Inflammatory macrophage treated with lipopolysaccharide for 1 hour (primary cell): ENCODE measurements around the gene PFKL.
A peak's percentile ranks its signal among the peaks of the same experiment; 100 is the strongest.

Source experiments
- DNase-seq, 2 donors: peaks; one replicate each; pipeline ENCODE4 v3.0.0-alpha.2; 2020 to 2022

Gene PFKL

DNA sequence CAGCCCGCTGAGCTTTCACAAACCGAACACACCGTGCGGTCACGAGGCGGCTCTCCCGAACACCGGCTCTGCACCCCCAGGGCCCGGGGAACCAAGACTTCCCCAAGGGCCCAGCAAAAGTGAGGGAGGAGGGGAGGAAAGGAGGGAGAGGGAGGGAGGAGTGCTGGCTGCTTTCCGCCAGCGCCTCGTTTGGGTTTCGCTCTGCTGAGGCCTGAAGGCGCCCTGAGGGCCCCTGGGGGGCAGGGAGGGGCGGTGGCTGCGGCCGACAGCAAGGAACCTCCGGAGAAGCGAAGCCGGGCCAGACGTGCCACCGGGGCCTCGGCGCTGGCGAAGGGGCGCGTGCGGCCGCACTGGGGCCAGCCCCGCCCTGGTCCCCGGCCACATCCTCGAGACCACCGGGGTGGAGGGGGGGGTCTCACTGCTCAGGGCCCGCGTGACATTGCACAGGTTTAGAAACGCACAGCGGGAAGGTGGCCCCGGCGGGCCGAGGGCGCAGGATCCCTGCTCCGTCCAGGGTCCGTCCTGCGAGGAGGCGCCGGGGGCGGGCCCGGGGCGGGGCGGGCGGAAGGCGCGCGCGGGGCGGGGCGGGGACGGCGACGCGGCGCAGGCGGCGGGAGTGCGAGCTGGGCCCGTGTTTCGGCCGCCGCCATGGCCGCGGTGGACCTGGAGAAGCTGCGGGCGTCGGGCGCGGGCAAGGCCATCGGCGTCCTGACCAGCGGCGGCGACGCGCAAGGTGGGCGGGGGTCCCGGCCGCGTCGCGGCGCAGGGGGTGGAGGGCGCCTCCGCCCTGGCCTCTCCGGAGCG is at the start of gene PFKL:
Gene PFKL (plus strand): TSS at position 596 of the 804 bp plus-strand sequence. CDS start 53 bp downstream, at position 649.
- DNase-seq, result peak; percentile 49 to 65

DNA sequence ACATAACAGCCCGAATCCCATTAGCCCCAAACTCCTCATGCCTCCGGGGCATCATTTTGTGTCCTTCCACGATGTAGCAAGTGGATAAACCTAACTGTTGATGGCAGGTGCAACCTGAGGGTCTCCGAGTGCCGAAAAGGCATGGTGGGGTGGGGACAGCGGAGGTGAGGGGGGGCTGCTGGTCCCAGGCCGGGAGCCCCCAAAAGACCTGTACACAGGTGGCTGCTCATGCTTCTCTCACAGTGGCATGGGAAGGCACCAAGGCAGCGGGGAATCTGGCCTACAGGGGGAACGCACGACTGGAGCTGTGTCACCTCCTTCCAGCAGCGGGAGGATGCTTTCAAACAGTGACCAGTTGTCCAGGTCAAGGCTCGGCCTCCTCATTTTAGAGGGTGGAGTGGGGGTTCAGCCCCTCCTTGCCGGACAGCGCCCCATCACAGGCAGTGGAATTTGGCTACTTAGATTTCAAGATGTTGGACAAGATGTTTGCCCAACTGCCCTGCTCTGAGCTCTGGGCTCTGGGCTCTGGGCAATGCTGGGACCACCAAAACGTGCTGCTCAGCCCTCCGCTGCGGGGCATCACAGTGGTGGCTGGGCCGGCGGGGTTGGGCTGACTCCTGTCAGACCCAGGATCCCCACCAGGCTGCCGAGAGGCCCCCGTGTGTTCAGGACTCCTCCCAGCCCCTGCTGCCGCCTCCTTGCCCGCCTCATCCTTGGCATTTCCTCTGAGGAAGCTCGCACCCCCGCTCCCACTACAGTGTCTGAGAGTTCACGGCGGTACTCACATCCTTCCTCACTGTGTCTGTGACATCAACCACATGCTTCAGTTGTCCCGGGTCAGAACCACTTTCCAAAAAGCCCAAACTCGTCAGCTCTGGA is 45.8 kb upstream of the PFKL start:
- peak; percentile 45 to 56 for DNase-seq

DNA sequence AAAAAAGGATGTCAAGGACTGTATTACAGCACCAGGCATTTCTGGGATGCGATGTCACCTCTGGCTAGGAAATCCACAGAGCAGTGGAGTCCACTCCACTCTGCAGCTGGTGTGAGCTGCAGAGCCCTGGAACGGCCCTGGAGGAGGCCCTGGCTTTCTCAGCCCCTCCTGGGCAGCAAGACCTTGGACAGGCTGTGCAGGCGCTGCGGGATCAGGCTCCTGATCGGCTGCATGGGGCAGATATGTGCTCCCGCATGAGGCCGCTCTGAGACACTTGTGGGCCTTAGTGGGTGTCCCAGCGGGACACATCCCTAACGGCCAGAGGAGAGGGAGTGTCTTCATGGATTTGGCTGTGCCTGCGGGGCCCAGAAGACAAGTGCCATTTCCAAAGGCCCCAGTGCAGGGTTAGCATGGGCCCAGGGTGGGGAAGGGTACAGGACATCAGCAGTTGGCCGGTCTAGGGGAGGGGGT is 44.3 kb upstream of the PFKL start:
- DNase-seq, result no peak

DNA sequence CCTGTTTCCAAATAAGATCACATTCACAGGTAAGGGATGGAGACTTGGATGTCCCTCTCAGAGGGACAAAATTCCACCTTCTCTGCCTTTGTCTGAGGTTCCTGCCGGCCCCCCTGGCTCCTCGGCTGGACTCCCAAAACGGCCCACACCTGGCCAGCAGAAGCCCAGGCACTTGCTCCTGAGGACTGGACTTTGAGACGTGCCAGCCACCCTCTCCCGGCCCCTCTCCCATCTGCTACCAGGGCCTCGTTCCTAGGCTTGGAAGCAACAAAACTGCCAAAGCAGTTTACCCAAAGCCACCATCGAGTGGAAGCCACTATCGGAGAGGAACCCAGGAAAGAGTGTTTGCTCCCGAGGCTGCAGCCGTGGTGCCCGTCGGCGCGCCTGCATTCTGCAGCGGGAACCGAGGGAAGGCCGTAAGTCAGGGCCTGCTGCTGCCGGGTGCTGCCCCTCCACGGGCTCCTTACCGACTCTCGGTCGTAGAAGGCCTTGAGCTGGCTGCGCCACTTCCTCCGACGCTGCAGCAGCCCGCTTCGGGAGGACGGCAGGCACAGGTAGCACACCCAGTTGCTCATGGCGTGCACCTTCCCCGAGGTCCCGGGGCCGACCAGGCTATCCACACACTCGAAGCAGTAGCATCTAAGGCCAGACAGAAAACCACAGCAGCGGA is 41.7 kb upstream of the PFKL start:
- no peak for DNase-seq

DNA sequence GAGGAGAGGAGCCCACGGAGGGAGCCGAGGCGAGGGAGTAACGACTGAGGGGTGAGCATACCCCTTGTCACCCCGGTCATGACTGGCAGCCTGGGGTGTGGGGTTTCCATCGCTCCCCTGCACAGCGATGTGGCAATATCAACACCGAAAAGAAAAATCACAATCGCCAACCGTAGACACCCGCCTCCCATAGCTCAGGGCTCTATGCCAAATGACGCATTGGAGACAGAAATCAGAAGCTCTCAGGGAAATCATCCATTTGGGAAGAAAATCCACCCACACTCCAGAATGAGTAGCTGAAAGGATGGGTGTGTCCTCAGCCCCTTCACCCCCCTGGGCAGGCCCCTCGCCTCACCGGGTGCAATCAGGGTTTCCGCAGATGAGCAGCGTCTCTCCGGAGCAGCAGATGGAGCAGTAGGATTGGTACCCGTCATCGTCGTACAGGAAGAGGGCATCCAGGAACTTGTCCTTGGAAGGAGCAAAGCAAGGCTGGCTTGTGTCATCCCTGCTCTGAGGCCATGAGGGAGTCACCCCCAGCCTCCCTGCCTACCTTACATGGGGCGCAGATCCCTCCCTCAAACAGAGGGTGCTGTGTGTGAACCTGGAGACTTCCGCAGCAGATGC is 40.7 kb upstream of the PFKL start:
- DNase-seq, result no peak

DNA sequence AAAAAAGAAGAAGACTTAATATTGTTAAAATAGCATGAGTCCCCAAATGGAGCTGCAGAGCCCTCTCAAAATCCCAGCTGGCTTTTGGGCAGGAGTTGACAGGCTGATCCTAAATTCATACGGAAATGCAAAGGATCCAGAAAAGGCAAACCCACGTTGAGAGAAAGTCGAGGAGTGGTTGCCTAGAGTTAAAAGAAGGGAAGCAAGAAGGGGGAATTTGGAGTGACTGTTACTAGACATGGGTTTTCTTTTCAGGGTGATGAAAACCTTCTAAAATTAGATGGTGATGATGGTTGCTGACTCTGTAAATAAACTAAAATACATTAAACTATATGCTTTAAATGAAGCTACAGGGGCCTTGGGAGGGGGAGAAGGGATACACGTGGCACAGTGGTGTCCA is 39.8 kb upstream of the PFKL start:
- DNase-seq, result peak; percentile 38 to 60

DNA sequence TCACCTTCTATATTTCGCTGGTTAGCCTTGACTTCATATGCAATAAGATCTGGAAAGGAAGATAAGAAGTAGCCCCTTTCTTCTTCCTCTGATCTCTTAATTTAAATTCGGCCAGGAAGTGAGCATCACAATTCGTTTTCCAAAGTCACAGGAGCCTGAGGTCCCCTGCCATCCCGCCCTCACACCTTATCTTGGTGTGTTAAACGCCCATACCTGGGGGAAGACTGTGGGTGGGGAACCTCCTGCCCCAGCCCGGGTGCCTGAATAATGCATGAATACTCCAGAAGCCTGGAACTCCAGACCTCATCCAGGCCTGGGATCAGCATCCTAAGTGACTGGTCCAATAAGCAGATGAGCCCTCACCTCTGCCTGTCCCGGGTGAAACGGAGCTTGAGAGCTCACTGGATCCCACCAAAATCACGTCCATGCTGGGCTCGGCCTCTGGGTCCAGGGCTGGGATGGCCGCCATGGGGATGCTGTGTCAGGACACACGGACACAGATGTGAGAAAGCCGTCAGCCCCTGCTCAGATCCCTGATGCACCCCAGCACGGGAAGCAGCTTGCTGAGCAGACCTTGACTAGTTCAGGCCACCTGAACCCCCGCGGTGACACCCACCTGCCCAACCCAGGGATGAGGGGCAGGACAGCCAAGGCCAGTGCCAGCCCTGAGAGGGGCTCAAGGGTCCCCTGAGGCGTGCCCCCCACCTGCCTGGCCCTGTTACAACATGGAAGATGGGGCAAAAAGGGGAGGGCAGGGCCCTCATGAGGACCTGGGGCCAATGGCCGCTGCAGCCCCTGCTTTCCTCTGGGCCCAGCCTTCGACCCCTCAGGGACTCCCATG is 38.8 kb upstream of the PFKL start:
- DNase-seq, result no peak

DNA sequence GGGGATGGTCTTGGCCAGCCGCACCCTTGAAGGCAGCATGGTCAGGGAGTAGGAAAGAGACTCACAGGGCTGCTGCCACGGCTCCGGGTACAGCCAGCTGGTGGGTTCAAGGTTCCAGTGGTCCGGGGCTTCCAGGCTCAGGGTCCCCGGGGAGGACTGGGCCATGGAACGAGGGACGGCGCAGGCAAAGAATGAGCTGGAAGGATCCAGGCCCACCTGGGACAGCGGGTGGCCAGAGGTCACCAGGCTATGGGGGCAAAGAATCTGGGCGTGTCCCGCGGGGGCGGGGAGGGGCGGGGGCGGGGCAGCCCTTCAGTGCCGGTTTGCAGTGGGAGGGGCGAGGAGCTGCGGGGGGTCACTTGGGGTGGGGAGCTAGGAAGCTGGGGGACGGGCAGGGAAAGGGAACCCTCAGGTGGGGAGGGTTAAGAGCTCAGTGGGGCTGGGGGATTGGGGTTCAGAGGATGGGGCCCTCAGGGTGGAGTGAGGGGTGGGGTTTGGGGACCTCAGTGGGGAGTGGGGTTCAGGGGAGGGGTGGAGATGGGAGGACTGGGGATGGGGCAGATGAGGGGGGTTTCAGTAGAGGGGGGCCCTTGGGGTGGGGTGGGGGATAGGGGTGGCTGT is 38.1 kb upstream of the PFKL start, which contains the start of gene DNMT3L:
Gene DNMT3L (minus strand): TSS at position 223 of the 621 bp plus-strand sequence. CDS start 638 bp downstream, outside the sequence.
- DNase-seq, result no peak

DNA sequence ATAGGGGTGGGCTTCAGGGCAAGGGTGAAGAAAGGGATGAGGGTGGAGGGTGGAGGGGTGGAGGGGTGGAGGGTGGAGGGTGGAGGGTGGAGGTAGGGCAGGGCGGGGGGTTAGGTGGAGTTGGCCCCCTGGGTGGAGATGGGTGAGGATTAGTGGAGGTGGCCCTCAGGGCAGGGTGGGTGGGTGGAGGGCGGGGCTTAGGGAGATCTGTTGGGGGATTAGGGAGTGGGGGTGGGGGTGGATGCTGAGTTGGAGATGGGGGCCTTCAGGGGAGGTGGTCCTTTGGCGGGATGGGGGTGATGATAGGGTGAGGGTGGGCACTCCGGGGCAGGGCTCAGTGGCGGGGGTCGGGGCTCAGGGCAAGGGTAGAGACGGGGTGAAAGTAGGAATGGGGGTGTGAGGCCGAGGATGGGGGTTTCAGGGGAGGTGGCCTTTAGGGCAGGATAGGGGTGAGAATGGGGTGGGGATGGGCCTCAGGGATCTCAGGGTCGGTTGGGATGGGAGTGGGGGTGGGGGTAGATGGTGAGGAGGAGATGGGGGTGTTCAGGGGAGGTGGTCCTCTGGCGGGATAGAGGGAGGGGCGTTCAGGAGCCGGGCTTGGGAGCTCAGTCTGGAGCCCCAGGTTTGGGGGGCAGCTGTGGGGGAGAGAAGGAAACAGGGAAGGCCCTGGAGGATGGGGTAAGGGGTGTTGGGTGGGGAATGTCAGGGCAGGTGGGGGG is 37.4 kb upstream of the PFKL start:
- no peak for DNase-seq

DNA sequence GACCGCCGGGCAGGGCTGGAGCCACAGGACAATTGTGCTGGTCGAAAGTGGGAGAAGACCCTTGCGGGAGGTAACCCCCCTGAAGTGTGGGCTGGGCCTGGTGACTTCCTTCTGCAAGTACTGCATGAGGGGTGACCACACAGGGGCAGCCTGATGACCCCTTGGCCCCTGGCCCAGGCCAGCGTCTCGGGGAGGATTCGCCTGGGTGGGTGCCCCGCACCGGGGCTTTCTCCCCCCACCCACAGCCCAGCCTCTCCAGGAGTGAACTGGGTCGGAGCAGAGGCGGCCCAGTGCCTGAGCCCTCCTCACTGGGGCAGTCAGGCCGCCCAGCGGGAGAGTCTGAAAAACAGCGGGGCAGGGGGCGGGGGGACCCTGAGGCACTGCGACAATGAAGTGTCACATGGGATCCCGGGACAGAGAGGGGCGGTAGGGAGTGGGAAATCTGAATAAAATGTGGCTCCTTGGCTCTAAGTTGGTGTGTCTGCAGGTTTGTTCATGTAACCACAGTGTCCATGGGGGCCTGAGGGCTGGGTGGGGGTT is 36.6 kb upstream of the PFKL start:
- no peak for DNase-seq

DNA sequence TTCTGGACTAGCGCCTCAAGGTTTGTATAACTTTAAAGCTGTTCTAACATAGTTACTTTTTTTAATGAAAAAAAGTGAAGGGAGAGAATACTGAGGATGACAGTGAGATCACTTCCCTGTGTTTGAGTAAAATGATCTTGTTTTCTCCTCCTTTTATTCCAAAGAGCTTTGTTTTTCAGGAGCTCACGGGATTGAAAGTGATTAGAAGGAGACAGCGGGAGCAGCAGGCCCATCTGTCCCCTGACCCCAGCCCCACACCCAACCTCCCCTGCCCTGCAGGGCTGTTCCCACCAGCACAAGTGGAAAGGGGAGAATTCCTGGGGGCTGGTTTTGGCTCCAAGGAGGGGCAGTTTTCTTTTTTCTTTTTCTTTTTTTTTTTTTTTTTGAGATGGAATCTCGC is 36.1 kb upstream of the PFKL start:
- no peak for DNase-seq

DNA sequence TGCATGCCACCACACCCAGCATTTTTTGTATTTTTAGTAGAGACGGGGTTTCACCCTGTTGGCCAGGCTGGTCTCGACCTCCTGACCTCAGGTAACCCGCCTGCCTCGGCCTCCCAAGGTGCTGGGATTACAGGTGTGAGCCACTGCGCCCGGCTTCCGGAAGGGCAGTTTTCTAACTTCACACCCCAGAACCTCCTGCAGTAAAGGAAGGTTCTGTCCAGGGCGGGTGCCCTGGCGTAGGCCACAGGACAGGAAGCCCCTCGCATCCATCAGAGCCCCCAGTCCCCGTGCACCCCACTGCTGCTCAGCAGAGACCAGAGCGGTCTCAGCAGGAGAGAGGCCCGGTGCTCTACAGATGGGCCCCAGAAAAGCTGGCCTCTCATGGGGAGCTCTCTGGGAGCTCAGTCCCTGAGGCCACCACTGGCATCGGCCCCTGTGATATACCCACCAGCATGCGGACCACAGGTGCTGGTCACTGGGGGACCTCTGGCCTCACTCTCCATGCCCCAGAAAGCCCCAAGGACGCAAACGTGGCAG is 34.1 kb upstream of the PFKL start:
- DNase-seq, result no peak

DNA sequence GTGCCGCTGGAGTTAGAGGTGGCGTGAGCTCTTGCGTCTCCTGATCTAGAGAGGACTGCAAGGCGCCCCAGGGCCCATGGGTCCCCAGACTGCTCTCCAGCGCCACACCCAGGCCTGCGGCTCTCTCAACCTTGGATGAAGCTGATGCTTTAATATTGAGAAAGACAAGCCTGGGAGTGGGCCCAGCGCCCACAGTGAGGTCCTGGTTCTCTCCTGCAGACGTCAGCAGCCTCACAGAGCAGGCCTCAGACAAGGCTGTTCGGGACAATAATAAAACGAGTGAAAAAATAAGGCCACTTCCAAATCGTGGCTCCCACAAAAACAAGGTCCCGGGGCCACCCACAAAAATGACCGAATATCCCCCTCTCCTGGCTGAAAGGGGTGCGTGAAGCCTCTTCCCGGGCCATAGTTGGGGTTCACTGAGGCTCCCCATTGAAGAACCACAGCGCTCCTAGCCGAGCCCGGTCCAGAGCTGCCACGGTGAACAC is 32.2 kb upstream of the PFKL start:
- peak; percentile 16 to 37 for DNase-seq

DNA sequence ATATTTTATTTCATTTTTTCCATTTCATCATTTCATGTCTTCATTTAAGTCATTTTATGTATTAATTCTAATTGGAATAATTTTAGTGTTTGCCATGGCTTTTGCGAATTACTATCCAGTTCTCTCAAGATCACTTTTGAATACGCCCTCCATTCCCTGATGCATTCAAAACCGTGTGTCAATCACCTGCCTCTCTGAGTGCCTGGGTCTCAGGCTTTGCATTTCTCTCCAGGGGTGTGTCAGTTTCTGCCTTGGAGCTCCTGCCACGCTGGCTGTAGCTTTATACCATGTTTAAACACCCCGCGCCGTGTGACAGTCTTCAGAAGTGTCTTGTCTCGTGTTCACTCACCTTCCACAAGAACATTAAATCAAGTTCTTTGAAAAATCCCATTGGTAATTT is 30.8 kb upstream of the PFKL start:
- no peak for DNase-seq

DNA sequence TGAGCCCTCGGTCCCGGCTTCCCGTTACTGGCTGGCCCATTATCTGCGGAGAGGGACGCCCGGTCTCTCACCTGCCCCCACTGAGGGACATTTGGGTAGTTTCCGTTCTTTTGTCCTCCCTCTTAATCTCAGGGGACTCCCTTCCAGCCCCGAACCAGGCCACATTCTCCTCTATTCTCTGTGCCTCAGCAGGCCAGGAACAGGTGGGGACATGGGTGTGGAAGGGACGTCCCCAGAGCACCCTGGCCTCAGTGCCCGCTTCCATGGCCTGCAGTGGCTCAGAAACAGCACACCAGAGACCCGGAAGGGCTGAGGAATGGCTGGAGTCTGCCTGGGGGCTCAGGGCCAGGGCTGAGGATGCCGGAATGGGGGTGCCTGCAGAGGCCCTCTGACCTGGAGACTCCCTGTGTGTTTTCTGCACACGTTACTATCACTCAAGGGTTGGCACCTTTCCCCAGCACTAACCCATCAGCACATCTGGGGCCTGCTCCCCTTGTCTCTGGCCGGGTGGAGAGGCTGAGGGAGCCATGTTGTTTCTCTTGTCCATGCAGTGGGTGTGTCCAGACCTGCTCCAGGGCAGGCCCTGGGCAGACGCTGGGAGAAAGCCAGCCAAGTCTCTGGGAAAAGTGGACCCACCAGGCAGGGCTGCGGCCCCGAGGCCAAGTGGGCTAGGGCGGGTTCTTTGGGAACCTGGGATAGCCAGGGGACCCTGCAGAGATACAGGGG is 28.1 kb upstream of the PFKL start:
- no peak for DNase-seq

DNA sequence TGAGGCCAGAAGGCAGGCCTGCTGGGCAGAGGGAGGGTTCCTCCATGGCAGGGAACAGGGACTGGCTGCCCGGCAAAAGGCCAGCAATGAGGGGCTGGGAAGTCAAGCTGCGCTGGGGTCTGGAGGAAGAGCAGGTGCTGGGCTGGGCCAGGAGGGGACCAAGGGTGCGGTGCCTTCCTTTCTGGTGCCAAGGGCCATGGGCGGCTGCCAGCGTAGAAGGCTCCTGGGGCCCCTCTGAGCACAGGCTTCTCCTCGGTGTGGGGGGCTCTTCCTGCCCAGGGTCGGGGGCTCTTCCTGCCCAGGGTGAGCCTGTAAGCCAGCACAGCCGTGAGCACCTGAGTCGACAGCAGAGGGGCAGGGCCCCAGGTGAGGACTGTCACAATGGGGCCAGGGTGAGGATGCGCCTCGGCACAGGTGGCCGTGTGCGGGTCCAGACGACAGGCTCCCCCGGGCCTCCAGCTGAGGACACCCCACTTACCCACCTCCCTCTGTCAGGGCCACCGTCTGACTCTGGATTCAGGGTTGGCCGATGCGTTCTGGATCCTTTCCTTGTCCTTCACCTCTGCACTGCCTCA is 27.5 kb upstream of the PFKL start:
- no peak for DNase-seq

DNA sequence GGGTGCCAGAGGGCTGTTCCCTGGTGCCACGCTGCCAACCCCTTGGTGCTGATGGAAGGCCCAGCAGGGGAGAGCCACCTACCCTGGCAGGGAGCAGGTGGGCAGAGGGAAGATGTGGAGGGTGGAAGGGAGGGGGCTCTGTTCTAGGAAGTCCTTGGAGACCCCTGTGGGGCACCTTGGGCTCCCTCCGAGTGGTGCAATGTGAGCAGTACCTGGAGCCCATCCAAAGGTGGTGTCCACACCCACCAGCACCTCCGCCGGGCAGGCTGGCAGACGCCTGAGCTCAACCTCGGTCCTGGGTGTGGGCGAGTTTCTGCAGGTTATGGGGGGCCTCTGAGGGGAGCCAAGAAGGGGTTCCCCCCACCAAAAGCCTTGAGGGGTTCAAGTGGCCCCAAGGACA is 26.8 kb upstream of the PFKL start:
- DNase-seq, result no peak

DNA sequence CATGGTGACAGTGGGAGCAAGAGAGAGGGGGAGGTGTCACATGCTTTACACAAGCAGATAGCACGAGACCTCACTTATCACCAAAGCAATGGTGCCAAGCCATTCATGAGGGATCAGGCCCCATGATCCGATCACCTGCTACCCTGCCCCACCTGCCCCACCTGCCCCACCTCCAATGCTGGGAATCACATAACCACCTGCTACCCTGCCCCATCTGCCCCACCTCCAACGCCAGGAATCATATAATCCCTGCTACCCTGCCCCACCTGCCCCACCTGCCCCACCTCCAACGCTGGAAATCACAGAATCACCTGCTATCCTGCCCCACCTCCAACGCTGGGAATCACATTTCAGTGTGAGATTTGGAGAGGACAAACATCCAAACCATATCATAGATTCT is 24.8 kb upstream of the PFKL start:
- no peak for DNase-seq
